HG03135 (cell line): ENCODE results near the gene SLC38A10.

Experiments
- ATAC-seq: cut with Tn5 transposase; IDR thresholded peaks from one replicate; pipeline ENCODE4 v1.9.1; 2021; ENCODE audit warnings: mild to moderate bottlenecking, moderate library complexity; ENCODE audit not compliant: unreplicated experiment

SLC38A10 gene

DNA sequence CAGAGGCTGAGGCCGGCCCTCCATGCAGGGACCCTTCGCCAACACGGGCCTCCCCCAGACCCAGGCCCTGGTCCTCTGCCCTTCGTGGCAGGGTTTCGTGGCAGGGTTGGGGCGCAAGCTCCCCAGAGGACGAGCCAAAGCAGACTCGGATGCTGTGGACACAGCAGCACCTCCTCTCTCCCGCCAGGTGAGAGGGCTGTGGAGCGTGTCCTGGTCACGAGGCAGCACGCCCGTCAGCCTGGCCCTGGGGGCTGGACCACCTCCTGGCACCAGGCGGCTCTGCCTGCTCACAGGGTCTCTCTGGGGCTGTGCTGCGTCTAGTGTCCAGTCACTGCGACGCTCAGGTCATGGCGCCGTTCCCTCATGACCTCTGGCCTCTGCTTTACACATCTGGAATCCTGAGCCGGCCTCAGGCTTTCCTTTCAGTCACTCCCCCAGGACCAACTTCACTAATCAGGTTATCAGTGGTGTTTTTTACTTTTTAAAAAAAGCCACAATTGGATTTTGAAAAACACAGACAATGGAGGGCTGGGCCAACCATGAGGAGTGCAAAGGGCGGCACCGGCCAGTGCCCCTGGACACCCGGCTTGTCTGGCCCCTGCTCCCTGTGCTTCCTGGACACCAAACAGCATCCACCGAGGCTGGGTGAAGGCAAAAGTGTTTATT lies 50.6 kb downstream of the SLC38A10 start:
- ATAC-seq, result no peak

DNA sequence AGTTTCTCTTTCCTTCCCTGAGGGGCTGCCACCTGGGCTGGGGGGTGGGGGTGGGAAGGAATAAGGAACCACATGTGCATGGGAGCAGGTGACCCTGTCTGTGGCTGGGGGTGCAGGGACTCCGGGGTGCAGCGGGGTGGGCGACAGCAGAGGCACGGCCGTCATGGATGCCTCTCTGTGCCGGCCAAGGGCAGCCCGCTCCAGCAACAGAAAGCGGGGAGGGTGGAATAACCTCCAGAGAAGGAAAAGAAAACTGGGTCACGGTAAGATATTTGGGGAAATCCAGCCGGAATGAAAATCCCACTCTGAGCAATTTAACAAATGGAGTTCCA lies 51.8 kb downstream of the SLC38A10 start:
- no peak for ATAC-seq

DNA sequence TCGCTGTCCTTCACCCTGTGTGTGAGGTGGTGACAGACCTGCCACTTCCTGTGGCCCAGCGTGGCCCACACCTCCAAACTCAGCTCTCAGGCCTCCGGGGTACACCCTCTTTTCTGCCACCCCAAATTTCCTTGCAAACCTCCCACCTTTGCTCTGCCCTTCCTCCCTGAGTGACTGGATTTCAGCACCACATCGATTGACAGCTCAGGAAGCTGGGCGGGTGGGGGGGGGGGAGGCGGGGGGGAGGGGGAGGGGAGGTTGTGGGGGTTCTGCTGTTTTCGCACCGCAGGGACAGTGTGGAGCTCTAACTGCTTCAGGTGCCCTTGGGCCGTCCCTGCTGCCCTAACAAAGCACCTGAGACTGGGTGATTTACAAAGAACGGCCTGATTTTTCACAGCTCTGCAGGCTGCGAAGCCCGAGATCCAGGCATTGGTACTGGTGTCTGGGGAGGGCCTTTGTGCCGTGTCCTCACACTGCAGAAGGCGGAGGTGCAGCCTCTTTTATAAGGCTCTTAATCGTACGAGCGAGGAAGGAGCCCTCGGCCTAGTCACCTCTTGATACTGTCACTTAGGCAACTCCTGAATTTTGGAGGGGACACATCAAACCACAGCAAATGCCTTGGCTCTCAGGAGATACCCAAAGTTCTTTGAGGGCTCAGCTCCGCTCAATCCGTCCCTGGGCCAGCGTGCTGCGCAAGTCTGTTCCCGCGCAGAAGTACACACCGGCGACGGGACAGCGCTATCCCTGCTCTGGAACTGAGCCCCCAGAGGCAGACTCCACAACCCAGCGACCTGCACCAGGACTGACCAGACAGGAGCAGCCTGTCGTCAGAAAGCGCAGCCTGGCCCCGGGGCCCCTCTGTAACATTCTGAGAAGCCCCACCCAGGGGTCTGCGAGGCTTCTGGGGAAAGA lies 52.4 kb downstream of the SLC38A10 start:
- no peak for ATAC-seq

DNA sequence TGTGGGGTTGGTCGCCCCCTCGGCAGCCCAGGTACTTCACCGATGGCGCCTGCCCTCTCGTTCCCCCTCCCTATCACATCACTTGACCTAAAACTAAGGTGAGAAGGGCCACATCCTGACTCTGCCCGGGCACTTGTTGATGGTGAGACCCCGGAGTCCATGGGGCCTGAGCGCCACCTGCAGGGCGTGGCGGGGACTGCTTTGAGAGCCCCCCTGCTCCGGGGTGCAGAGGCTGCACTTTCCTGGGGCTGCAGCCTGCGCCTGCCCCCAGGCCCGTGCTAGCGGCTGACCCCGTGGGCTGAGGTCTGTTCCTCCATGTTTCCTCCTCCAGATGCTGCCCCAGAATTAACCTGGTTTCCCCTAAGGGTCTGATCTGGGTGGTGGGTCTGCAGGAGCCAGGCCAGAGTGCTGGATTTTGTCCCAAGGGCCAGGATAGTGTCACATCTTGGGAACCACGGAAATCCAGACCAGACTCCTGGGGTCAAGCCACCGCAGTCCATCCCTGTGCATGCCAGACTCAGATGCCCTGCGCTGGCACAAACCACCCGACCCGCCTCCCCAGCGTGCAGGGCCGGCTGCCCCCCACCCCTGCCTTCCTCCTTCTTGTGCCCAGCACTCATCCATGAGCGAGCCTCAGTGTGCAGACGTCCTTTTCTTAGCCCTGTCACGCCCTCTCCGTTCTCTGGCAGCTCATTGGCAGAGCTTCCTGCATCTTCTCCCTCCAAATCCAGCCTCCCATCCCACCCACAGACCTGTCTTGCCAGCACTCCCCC lies 53.3 kb downstream of the SLC38A10 start:
- ATAC-seq, result no peak

DNA sequence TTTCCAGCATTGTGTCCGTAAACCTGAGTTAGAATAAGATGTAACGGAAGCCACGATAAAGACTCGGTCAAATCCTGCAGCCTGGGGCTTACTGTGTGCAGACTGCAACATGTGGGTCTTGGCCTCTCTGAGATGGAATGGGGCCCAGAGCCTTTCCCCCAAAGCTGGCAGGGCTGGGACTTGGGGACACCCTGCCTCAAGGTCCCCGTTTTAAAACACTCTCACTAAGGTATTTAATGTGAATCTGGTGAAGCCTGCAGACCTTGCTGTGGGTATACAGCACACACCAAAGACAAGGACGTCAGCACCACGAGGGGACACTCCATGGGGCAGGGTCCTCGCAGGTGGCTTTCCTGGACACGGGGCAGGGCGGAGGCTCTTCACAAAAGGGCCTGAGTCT lies 53.9 kb downstream of the SLC38A10 start:
- no peak for ATAC-seq

DNA sequence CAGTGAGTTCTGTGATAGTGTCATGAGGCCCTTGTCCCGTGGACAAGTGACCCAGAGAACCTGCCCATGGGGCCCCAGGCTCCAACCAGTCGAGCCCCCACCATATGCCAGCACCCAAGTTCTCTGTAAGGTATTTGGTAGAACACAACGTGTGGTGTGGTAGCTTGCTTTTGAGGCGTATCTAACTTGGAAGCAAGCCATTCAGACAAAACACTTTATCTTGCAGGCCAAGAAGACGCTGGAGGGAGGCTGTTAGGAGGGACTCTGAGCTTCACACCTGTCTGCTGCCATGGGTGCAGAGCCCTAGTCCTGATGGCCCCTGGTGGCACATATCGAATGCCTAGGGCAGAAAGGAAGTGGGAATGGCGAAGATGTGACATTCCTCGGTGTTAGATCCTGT lies 54.3 kb downstream of the SLC38A10 start:
- ATAC-seq, result no peak

DNA sequence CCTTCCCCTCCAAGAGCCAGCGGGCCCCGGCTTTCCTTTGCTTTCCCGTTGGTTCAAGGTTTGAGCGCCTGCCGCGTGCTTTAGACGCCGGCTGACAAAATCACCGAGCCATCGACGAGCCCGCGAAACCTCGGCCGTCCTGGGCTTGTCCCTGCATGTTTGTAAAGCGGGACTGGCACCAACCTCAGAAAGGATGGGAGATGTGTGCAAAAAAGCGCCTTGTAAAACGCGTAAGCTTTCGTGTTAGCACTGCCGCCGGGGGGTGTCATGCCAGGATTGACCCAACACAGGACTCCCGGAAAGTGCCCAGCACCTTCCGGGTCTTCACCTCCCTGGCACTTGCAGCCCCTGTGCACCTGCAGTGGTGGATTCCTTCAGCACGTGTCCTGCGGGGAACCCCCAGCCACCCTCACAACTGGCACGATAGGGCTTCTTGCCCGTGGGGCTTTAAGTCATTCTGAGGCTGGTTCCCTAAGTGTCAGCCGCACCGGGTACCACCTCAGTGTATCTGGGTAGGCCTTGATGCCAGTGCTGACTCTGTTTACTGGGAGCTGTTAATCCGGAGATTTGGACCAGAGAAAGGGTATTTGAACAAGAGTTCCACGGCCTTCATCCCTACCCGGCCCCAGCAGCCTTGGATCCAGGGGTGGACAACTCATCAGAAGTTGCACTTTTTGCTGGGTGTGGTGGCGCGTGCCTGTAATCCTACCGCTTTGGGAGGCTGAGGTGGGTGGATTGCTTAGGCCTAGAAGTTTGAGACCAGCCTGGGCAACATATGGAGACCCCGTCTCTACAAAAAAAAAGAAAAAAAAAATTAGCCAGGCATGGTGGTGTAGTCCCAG lies 55.2 kb downstream of the SLC38A10 start:
- ATAC-seq, result no peak

DNA sequence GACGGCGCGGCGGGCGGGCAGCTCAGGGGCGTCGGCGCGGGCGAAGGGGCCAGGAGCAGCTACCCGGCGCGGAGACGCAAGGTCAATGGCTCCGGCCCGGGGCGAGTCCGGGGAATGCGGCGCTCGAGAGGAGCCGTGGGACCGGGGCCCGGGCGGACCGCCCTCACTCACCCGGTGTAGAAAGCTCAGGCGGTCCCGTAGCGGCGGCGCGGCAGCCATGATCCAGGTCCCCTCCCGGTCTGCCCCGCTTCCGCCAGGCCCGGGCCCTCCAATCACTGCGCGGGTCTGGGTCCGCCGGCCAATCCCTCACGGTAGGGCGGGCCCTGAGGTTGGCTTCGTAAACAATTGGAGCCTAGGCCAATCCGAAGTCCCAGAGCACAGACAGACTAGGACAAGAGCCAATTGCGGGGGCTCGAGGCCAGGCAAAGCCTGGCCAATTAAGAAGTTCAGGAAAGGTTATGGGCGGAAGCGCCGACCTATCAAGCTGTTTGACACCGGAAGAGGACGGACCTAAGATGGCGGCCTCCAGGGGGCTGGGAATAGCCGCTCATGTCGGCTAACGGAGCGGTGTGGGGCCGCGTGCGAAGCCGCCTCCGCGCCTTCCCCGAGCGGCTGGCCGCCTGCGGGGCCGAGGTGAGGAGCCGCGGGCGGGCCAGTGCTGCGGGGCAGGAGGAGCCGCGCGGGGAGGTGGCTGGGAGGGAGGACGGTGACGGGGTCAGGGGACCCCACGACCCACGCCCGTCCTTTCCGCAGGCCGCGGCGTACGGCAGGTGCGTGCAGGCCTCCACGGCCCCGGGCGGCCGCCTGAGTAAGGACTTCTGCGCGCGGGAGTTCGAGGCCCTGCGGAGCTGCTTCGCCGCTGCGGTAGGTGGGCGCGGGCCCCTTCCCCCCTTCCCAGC lies 56.0 kb downstream of the SLC38A10 start, which contains the start of the genes NDUFAF8 and TEPSIN:
Gene NDUFAF8, plus strand, starts transcription at position 504 of the 899 bp plus-strand sequence. Its CDS starts 46 bp downstream, at position 550.
Gene TEPSIN, minus strand, starts transcription at position 241 of the 899 bp plus-strand sequence. Its CDS starts 22 bp downstream, at position 219.
- ATAC-seq, result peak; percentile 90

DNA sequence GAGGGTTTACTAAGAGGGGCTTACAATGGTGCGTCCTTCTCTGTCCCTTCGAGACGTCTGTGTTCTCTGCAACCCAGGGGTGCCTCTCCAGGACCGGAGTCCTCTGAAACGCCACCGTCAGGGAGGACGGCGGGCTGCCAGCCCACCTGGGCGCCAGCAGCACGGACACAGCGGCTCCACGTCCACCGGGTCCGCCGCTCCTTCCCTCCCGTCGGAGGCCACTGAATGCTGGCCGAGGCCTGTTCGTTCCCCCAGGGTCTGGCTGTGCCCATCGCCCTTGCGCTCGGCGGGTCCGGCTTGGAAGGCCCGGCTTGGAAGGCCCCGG lies 56.7 kb downstream of the SLC38A10 start:
- no peak for ATAC-seq

DNA sequence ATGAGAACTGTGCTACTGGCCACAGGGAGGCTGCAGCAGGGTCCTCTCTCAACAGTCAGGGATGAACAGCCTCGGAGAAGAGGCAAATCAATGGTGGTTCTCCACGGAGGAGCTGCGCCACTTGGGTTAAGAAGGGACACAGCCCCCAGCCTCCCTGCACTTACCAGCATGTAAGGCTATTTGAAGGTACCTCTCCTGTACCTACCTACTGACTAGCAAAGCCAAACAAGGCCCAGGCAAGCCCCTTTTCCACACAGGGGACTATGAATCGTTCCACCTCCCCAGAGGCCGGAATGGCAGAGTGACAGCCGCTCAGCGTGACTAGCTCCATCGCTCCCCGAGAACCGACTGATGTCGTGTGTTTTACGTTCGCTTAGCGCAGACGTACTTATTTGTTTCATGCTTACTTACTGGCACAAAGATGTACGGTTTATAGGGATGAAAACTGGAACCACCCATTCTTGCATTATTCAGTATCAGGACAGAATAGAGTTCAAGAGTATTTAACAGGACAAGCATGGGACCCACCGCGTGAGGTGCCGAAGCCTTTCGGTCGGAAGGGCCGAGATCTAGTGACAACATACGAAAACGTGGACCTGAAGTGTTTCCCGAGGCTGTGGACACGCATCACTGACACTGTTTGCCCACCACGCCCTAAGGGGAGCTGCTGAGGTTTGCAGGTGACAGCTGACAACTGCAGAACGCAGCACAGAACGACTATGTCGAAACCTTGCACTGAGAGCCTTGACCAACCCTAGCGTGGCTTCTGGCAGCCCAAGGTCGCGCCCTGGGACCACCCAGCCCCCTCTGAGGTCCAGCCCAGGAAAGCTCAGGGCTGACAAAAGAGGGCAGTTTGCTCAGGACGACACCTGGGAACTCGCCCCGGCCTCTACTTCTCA lies 57.3 kb downstream of the SLC38A10 start:
- ATAC-seq, result no peak

DNA sequence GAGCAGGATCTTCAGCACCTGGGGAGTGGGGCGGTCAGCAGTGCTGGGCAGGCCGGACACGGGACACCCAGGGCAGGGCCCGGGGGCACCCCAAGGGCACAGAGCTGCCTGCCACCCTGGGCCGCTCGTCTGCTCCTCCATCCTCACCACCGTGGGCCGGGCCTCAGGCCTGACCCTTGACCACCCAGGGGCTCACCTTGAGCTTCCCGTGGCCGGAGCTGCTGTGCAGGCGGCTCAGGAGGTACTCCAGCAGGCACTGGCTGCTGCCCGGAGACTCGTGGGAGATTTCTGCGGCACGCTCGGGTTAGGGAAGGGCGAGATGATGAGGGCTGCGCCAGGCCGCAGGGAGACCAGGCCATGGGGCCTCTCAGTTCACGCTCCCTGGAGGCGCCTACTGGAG lies 58.3 kb downstream of the SLC38A10 start:
- no peak for ATAC-seq

DNA sequence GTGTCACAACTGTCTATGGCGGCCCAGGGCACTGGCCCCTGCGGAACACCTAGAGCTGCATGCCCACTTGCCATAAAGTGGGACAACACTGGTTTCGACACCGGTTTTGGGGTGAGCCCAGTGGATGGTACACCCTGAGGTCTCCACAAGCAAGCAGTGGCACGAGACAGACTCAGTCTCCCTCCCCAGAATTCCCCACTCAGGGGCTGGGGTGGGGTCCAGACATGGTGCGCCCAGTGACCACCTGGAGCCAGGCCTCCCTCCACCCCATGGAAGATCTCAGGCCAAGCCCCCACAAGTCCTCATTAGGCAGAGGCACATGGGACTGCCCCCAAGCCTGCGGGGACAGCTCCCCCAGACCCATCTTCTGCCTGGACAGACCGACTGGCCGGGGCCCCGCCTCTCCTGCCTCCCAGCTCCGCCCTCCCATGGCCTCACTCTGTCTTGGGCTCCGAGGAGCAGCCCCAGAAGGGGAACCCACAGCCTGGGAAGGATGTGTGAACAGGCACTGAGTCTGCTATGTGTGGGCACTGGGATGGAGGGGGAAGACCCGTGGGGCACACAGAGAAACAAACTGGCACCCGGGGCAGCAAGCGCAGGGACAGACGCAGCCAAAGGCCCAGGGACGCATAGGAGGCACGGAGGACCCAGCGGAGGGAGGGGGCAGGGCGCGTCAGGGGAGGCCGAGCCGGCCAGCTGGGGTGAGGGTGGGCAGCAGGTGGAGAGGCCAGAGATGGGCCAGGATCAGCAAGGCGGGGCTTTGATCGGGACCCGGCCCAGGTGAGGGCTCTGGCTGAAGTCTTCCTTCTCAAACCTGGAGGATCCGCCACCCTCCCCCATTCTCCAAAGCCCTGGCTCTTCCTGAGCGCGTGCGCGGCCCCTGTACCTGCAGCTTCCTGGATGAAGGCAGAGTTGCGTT lies 59.0 kb downstream of the SLC38A10 start:
- ATAC-seq, result no peak

DNA sequence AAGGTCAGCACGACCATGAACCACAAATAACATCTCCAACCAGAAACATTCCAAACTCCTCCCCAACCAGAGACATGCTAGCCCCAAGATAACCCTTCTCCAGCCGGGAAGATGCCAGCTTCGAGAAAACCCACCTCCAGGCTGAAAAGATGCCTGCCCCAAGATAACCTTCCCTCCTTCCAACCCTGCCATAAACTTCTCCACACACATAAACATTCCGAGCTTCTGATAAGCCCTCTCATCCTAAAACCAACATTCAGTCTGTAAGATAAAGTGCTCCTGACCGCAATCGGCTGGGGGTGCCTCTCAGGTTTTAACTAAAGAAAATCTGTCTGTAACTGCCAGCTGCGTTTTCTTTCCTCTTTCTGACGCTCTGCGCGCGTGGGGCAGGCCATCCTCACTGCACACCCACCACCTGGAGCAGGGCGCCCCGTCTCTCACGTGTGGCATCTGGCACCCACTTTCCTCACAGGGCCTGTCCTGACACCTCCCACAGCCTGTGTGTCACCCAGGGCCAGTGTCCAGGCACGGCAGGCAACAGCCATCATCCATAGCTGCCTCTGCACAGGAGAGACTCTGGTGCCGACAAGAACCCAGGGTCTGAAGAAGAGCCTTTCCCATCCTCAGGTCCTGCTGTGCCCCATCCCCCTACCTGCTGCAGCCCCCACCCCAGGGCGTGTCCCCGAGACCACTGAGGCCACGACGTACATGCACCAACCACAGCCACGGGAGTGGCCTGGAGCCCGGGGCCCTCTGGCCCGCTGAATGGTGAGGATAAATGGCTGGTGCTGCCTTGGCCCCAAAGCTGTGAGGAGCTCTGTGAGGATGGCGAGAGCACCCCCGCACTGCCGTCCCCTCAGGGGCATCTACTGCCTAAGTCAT lies 59.9 kb downstream of the SLC38A10 start:
- ATAC-seq, result no peak

DNA sequence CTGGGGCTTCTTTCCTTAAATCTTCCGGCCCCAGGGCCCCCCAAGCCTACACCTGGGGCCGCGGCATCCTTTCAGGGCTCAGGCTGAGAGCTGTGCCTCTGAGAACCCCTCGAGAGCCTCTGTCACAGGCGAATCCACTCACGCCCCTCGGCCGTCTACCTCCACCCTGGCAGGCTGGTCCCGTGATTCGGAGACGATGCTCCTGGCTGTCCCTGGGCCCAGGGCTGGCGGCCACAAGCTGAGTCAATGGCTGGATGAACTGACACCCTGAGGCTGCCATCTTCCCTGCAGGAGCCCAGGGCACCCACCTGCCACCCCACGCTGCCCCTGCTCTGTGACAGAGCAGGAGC lies 60.6 kb downstream of the SLC38A10 start:
- no peak for ATAC-seq

DNA sequence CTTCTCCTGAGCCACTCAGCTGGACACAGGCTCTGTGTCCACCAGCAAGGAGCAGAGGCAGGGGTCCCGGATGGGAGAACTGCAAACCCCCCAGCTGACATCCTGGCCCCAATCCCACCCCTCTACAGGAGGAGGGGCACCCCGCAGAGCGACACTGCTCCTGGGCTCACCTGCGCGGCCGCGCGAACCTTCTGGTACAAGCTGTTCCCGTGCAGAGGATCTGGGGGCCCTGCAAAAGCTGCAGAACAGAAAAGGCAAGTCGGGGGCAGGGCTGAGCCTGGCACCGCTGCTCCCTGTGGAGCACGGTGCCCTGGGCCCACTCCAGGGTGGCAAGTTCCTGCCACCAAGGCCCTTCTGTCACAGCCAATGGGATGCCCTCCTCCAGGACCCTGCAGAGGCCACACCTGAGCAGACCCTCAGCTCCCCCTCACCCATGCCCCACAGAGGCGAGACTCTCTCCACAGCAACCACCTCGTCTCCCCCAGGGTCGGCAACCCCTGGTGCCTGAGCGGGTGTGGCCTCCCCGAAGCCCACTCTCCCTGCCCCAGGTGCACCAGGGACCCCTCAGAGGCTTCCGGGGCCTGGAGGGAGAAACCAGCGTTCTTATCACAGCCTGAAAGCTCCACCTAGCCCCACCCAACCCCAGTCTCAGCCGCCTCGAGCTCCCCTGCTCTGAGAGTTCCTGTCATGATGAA lies 61.1 kb downstream of the SLC38A10 start:
- no peak for ATAC-seq

DNA sequence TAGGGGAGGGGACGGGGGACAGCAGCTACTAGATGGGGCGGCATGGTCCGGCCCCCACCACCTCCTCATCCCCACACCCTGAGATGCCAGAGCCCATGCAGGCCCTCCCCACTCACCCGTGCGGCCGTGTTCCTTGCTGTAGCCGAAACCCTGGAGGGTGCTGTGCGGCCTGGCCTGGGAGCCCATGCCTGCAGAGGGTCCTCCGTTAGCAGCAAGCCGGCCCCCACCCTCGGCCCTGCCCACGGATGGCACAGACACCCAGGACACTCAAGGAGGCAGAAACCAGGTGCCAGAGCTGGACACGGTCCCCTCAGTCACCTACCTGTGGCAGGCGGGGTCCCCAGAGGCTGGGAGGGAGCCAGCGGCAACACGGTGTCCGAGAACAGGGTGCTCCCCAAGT lies 61.8 kb downstream of the SLC38A10 start:
- ATAC-seq, result no peak
